ENCODE results near the gene SDCBP2. TPM values are rescaled to one million over a fixed set of nuclear protein-coding genes. Genes with fewer than 3 reads are reported as not detected.

SDCBP2 gene
- polyA plus RNA-seq, 1 donor (not counting 4 experiments of a cell fraction or from before 2014, with no cell fraction given), result 36.0 TPM

DNA sequence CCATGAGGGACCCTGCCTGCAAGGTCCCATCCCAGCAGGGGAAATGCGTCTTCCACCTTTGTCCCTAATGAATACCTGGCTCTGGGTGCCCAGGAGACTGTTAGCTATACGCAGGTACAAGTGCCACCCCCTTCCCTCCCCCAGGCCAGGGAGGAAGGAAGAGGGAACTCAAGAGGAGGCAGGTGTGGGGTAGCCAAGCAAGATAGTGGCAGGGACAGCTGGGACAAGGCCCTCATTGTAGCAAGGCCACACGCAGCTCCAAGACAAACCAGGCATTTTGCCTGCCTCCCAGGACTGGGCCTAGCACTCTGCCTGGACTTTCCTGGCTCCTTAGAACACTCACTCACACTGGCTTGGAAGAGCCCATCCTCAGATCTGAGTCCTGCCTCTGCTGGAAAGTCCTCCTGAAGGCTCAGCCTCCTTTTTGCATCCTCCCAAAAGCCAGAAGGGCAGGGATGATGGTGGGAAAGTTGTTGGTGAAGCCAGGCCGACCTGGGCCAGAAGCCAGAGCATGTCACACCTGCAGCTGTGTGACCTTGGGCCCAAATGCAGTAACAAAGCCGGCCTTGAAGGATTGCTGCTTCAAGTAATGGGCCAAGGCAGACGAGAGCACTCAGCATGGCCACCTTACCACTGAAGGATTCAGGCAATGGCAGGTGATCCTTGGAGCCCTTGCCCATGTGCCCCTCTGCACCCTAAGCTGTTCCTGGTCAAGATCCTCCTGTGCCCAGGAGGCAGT, 35.1 kb downstream of the SDCBP2 start:
- H3K4me1 ChIP-seq (ENCODE audit: control insufficient read depth, extremely low read depth, insufficient read depth, low read length), result no peaks in the 10 kb centered on the region
- no peaks in the 10 kb centered on the region for H3K9me1 ChIP-seq (ENCODE audit: control insufficient read depth, extremely low read depth, insufficient read depth, low read length)
- no peaks in the 10 kb centered on the region for H3K9me3 ChIP-seq (ENCODE audit: control insufficient read depth, low read depth, low read length)
- H3K27me3 ChIP-seq (ENCODE audit: control insufficient read depth, extremely low read depth, insufficient read depth, low read length), result no peaks in the 10 kb centered on the region
- no peak for FAIRE-seq
- H3K4me3 ChIP-seq (ENCODE audit: control insufficient read depth in 2 of 3, extremely low read depth in 1 of 3, insufficient read depth in 2 of 3, low read depth in 1 of 3, low read length in 3 of 3), result no peak overlapping the region
- TF ChIP-seq EZH2 (IDR thresholded peaks at IDR 0.05; ENCODE audit: low read length), result no peak
- TF ChIP-seq, protein P1, sequence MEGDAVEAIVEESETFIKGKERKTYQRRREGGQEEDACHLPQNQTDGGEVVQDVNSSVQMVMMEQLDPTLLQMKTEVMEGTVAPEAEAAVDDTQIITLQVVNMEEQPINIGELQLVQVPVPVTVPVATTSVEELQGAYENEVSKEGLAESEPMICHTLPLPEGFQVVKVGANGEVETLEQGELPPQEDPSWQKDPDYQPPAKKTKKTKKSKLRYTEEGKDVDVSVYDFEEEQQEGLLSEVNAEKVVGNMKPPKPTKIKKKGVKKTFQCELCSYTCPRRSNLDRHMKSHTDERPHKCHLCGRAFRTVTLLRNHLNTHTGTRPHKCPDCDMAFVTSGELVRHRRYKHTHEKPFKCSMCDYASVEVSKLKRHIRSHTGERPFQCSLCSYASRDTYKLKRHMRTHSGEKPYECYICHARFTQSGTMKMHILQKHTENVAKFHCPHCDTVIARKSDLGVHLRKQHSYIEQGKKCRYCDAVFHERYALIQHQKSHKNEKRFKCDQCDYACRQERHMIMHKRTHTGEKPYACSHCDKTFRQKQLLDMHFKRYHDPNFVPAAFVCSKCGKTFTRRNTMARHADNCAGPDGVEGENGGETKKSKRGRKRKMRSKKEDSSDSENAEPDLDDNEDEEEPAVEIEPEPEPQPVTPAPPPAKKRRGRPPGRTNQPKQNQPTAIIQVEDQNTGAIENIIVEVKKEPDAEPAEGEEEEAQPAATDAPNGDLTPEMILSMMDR (optimal IDR thresholded peaks at IDR 0.05 in 1 of 3, IDR thresholded peaks at IDR 0.05 in 1 of 3, conservative IDR thresholded peaks at IDR 0.05 in 1 of 3; ENCODE audit: extremely low read depth in 1 of 3, insufficient read depth in 2 of 3, low read length in 3 of 3), result no peak
- H4K20me1 ChIP-seq (ENCODE audit: control insufficient read depth, extremely low read depth, insufficient read depth, low read length), result no peaks in the 10 kb centered on the region
- no peak overlapping the region for H3K27ac ChIP-seq (ENCODE audit: control insufficient read depth, insufficient read depth, low read length)
- no peak for DNase-seq (ENCODE audit: low read depth, low spot score)
- no peak overlapping the region for H3K9ac ChIP-seq (ENCODE audit: control insufficient read depth, extremely low read depth, insufficient read depth, low read length)
- dilution Hi-C loops (cut with MboI; ENCODE audit: extremely low pct_ligation_motif_present, low sequenced_read_pairs), result no loop called here
- H3K79me2 ChIP-seq (ENCODE audit: control insufficient read depth, insufficient read depth, low read length), result no peaks in the 10 kb centered on the region
- no peak overlapping the region for H3K4me2 ChIP-seq (ENCODE audit: control insufficient read depth, extremely low read depth, insufficient read depth, low read depth, low read length)
- no peak overlapping the region for H2AFZ ChIP-seq (ENCODE audit: control insufficient read depth, low read length)
- peaks cover 0 to 4% of the 10 kb centered on the region in 2 experiments for H3K36me3 ChIP-seq (ENCODE audit: control insufficient read depth in 2 of 2, extremely low read depth in 1 of 2, insufficient read depth in 2 of 2, low read length in 2 of 2)

DNA sequence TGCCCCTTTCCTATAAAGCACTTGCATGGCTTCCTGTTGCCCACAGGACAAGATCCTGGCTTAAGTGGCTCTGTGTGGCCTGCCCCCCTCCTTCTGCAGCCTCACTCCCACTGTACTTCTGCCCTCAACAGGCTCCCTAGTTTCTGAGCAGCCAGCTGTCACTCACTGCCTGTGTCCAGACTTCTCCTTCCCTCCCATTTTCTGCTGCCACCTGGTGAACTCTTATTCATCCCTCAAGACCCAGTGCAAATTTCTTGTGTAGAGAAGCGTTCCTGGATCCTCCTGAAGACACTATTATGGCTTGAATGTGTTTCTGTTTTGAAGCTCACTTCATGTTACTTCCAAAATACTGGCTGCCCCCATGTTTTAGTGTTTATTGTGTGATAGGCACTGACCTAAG, 36.3 kb downstream of the SDCBP2 start:
- no peak for DNase-seq (ENCODE audit: low read depth, low spot score)
- H3K4me1 ChIP-seq (ENCODE audit: control insufficient read depth, extremely low read depth, insufficient read depth, low read length), result no peaks in the 10 kb centered on the region
- no peak overlapping the region for H3K9ac ChIP-seq (ENCODE audit: control insufficient read depth, extremely low read depth, insufficient read depth, low read length)
- H3K9me3 ChIP-seq (ENCODE audit: control insufficient read depth, low read depth, low read length), result no peaks in the 10 kb centered on the region
- no peak overlapping the region for H2AFZ ChIP-seq (ENCODE audit: control insufficient read depth, low read length)
- dilution Hi-C loops (cut with MboI; ENCODE audit: extremely low pct_ligation_motif_present, low sequenced_read_pairs), result no loop called here
- no peaks in the 10 kb centered on the region for H3K79me2 ChIP-seq (ENCODE audit: control insufficient read depth, insufficient read depth, low read length)
- no peaks in the 10 kb centered on the region for H3K27me3 ChIP-seq (ENCODE audit: control insufficient read depth, extremely low read depth, insufficient read depth, low read length)
- no peak overlapping the region for H3K4me2 ChIP-seq (ENCODE audit: control insufficient read depth, extremely low read depth, insufficient read depth, low read depth, low read length)
- TF ChIP-seq, protein P1 (optimal IDR thresholded peaks at IDR 0.05 in 1 of 3, IDR thresholded peaks at IDR 0.05 in 1 of 3, conservative IDR thresholded peaks at IDR 0.05 in 1 of 3; ENCODE audit: extremely low read depth in 1 of 3, insufficient read depth in 2 of 3, low read length in 3 of 3), result no peak
- no peak for TF ChIP-seq EZH2 (IDR thresholded peaks at IDR 0.05; ENCODE audit: low read length)
- no peak overlapping the region for H3K4me3 ChIP-seq (ENCODE audit: control insufficient read depth in 2 of 3, extremely low read depth in 1 of 3, insufficient read depth in 2 of 3, low read depth in 1 of 3, low read length in 3 of 3)
- H3K36me3 ChIP-seq (ENCODE audit: control insufficient read depth in 2 of 2, extremely low read depth in 1 of 2, insufficient read depth in 2 of 2, low read length in 2 of 2), result peaks cover 0 to 4% of the 10 kb centered on the region in 2 experiments
- FAIRE-seq, result no peak
- H3K27ac ChIP-seq (ENCODE audit: control insufficient read depth, insufficient read depth, low read length), result no peak overlapping the region
- no peaks in the 10 kb centered on the region for H3K9me1 ChIP-seq (ENCODE audit: control insufficient read depth, extremely low read depth, insufficient read depth, low read length)
- no peaks in the 10 kb centered on the region for H4K20me1 ChIP-seq (ENCODE audit: control insufficient read depth, extremely low read depth, insufficient read depth, low read length)

All from keratinocyte (primary cell).